Activated naive CD4-positive, alpha-beta T cell treated with anti-CD3 and anti-CD28 coated beads, Interleukin-2, amount 50 U/mL, for 72 hours (primary cell): ENCODE measurements around the gene MXD4. TPM values are rescaled to one million over a fixed set of nuclear protein-coding genes. Genes with fewer than 3 reads are reported as not detected.

Experiments
- ATAC-seq, 2 donors: fragments of 150-1000 bp; cut with Tn5 transposase; 2 replicates each; pipeline ENCODE4 v1.10.0; 2021; ENCODE audit warnings: mild to moderate bottlenecking in 2 of 2, moderate library complexity in 2 of 2
- DNase-seq, 2 donors: peaks; one replicate each; pipeline ENCODE4 v3.0.0; 2021 to 2022; ENCODE audit warnings: low spot score in 2 of 2
- H3K27ac Mint-ChIP-seq, 2 donors: one replicate each; pipeline ENCODE4 v1.8.0; 2022; ENCODE audit warnings: mild to moderate bottlenecking in 2 of 2, mixed read lengths in 2 of 2
- H3K36me3 Mint-ChIP-seq, 2 donors: one replicate each; pipeline ENCODE4 v1.8.0; 2022; ENCODE audit warnings: mixed read lengths in 2 of 2
- H3K9me3 Mint-ChIP-seq, 2 donors: one replicate each; pipeline ENCODE4 v1.8.0; 2022; ENCODE audit warnings: mixed read lengths in 2 of 2
- total RNA-seq, 2 donors: library from RNA; stranded (reverse); gene quantifications; one replicate each; pipeline ENCODE4 v1.2.3, GENCODE V29; 2022

Gene MXD4
- total RNA-seq, 2 donors from 2014 or later: 5.1 to 10.6 TPM

GRCh38 chr4:2270341-2271165 lies 8.6 kb upstream of the MXD4 start:
- no peak for ATAC-seq
- no peak for DNase-seq
- H3K36me3 Mint-ChIP-seq: no peaks in the 10 kb centered on the region

GRCh38 chr4:2269618-2270163 lies 7.8 kb upstream of the MXD4 start:
- DNase-seq (no peak), ATAC-seq (no peak)
- no peak overlapping the region for H3K27ac Mint-ChIP-seq
- no peaks in the 10 kb centered on the region for H3K36me3 Mint-ChIP-seq
- H3K9me3 Mint-ChIP-seq: no peaks in the 10 kb centered on the region

More at GRCh38 chr4:2270341-2271165, 8.6 kb upstream of the MXD4 start:
- H3K9me3 Mint-ChIP-seq: no peaks in the 10 kb centered on the region
- no peak overlapping the region for H3K27ac Mint-ChIP-seq

- Mint-ChIP-seq H3K9me3 (no peaks in the 10 kb centered on the region), H3K36me3 (no peaks in the 10 kb centered on the region), H3K27ac (no peak overlapping the region)
- ATAC-seq: no peak
- DNase-seq: no peak
Observed at GRCh38 chr4:2269206-2269531, 7.3 kb upstream of the MXD4 start.

GRCh38 chr4:2268357-2269205 lies 6.7 kb upstream of the MXD4 start:
- ATAC-seq: no peak
- Mint-ChIP-seq H3K27ac (no peak overlapping the region), H3K9me3 (no peaks in the 10 kb centered on the region)

GRCh38 chr4:2267841-2268240 lies 5.9 kb upstream of the MXD4 start:
- no peak for ATAC-seq

More at GRCh38 chr4:2268357-2269205, 6.7 kb upstream of the MXD4 start:
- no peaks in the 10 kb centered on the region for H3K36me3 Mint-ChIP-seq
- no peak for DNase-seq

GRCh38 chr4:2267320-2267811 lies 5.5 kb upstream of the MXD4 start:
- no peaks in the 10 kb centered on the region for H3K9me3 Mint-ChIP-seq
- H3K27ac Mint-ChIP-seq: no peak overlapping the region
- ATAC-seq: no peak
- H3K36me3 Mint-ChIP-seq: no peaks in the 10 kb centered on the region
- no peak for DNase-seq

More at GRCh38 chr4:2267841-2268240, 5.9 kb upstream of the MXD4 start:
- no peak for DNase-seq
- Mint-ChIP-seq H3K36me3 (no peaks in the 10 kb centered on the region), H3K9me3 (no peaks in the 10 kb centered on the region), H3K27ac (no peak overlapping the region)

- H3K36me3 Mint-ChIP-seq: no peaks in the 10 kb centered on the region
- ATAC-seq (no peak), DNase-seq (no peak)
- no peaks in the 10 kb centered on the region for H3K9me3 Mint-ChIP-seq
- no peak overlapping the region for H3K27ac Mint-ChIP-seq
Observed at GRCh38 chr4:2266821-2267220, 4.9 kb upstream of the MXD4 start.

GRCh38 chr4:2266181-2266580 lies 4.3 kb upstream of the MXD4 start:
- Mint-ChIP-seq H3K9me3 (no peaks in the 10 kb centered on the region), H3K36me3 (no peaks in the 10 kb centered on the region), H3K27ac (peak overlapping the region in 1 of 2 donors; percentile 34)
- DNase-seq: no peak
- ATAC-seq: no peak

GRCh38 chr4:2265113-2266110 lies 3.5 kb upstream of the MXD4 start:
- H3K9me3 Mint-ChIP-seq: no peaks in the 10 kb centered on the region
- H3K27ac Mint-ChIP-seq: peak overlapping the region in 1 of 2 donors; percentile 34
- no peak for ATAC-seq
- DNase-seq: no peak
- no peaks in the 10 kb centered on the region for H3K36me3 Mint-ChIP-seq

GRCh38 chr4:2264481-2265041 lies 2.7 kb upstream of the MXD4 start:
- Mint-ChIP-seq H3K27ac (no peak overlapping the region), H3K36me3 (no peaks in the 10 kb centered on the region), H3K9me3 (no peaks in the 10 kb centered on the region)
- ATAC-seq (no peak), DNase-seq (no peak)

- ATAC-seq (no peak), DNase-seq (peak in 1 of 2 donors; percentile 50)
- H3K27ac Mint-ChIP-seq: no peak overlapping the region
- no peaks in the 10 kb centered on the region for H3K9me3 Mint-ChIP-seq
- no peaks in the 10 kb centered on the region for H3K36me3 Mint-ChIP-seq
Observed at GRCh38 chr4:2263926-2264321, 2.0 kb upstream of the MXD4 start.

GRCh38 chr4:2262944-2263250 lies 988 bp upstream of the MXD4 start:
- ATAC-seq: no peak
- DNase-seq: no peak
- peak overlapping the region in 1 of 2 donors; percentile 68 for H3K27ac Mint-ChIP-seq
- H3K36me3 Mint-ChIP-seq: no peaks in the 10 kb centered on the region
- H3K9me3 Mint-ChIP-seq: no peaks in the 10 kb centered on the region

GRCh38 chr4:2262145-2262943 lies 435 bp upstream of the MXD4 start:
- peak overlapping the region; percentile 68 to 92 for H3K27ac Mint-ChIP-seq
- peak; percentile 98 to 99 for DNase-seq

GRCh38 chr4:2261110-2261852 lies 628 bp downstream of the MXD4 start:
- no peaks in the 10 kb centered on the region for H3K36me3 Mint-ChIP-seq
- ATAC-seq: peak; percentile 23 to 34
- peak overlapping the region in 1 of 2 donors; percentile 68 for H3K27ac Mint-ChIP-seq

More at GRCh38 chr4:2262145-2262943, 435 bp upstream of the MXD4 start:
- ATAC-seq: peak; percentile 93 to 94
- Mint-ChIP-seq H3K9me3 (no peaks in the 10 kb centered on the region), H3K36me3 (no peaks in the 10 kb centered on the region)

More at GRCh38 chr4:2261110-2261852, 628 bp downstream of the MXD4 start:
- H3K9me3 Mint-ChIP-seq: no peaks in the 10 kb centered on the region
- peak; percentile 68 to 71 for DNase-seq
